Measurements from ENCODE around the gene AKAP8. TPM values are rescaled to one million over a fixed set of nuclear protein-coding genes. Genes with fewer than 3 reads are reported as not detected.
"Not testable (repeated sequence)": the region's sequence is repeated elsewhere in the genome, so short reads cannot be mapped to it uniquely, and the experiment has no call there.

AKAP8 gene
- total and polyA plus RNA-seq, 2 experiments from 2014 or later: 18.6 to 22.9 TPM

DNA sequence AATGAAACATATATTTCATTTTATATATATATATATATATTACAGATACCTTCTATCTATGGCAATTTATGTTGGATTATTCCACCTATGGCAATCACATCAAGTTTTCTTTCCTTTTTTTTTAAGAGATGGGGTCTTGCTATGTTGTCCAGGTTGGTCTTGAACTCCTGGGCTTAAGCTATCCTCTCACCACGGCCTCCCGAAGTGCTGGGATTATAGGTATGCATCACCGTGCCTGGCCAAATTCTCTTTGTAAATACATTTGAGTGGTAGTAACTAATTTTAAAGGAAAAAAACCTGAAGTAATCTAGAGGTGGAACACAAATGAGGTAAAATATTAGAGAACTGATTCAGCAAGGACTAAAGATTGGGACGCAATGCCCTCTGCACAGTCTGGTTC, 25.7 kb downstream of the AKAP8 start:
- Histone ChIP-seq H3K4me1 (ENCODE audit: insufficient read depth) (no peaks in the 10 kb centered on the region), H3K9me3 (ENCODE audit: low read depth) (no peaks in the 10 kb centered on the region)
- no peak for DNase-seq (ENCODE audit: low spot score)

GRCh38 chr19:15352535-15352934, 27.1 kb downstream of the AKAP8 start:
- not testable (repeated sequence) for H3K27ac ChIP-seq; H3K9me2 ChIP-seq (replicated peaks; ENCODE audit: insufficient read depth); H3K4me2 ChIP-seq; H3K9me3 ChIP-seq (ENCODE audit: low read depth); H3K79me2 ChIP-seq; H2AFZ ChIP-seq; H3K36me3 ChIP-seq (replicated peaks; ENCODE audit: insufficient read depth, low read depth); H3K4me1 ChIP-seq (ENCODE audit: insufficient read depth); H3K4me3 ChIP-seq; H3K27me3 ChIP-seq; DNase-seq (ENCODE audit: low spot score); H4K20me1 ChIP-seq (ENCODE audit: insufficient read depth, poor library complexity, severe bottlenecking)
- 94% methylated on average over 8 of the region's 8 CpGs for WGBS (ENCODE audit: low lambda C conversion rate, missing lambda C conversion rate)

More for the DNA sequence above, 25.7 kb downstream of the AKAP8 start:
- no peak overlapping the region for H2AFZ ChIP-seq
- no peak overlapping the region for H3K4me2 ChIP-seq
- H3K36me3 ChIP-seq (replicated peaks; ENCODE audit: insufficient read depth, low read depth): no peaks in the 10 kb centered on the region
- H3K9me2 ChIP-seq (replicated peaks; ENCODE audit: insufficient read depth): no peaks in the 10 kb centered on the region
- TF ChIP-seq EZH2 (IDR thresholded peaks at IDR 0.05; ENCODE audit: borderline replicate concordance) (no peak), CTCF (IDR thresholded peaks at IDR 0.05; ENCODE audit: poor library complexity) (no peak), EZH2phosphoT487 (IDR thresholded peaks at IDR 0.05; ENCODE audit: low read depth, severe bottlenecking, unreplicated experiment) (no peak)
- no peaks in the 10 kb centered on the region for H3K79me2 ChIP-seq
- no peaks in the 10 kb centered on the region for H3K27me3 ChIP-seq
- H3K27ac ChIP-seq: no peak overlapping the region
- no peaks in the 10 kb centered on the region for H4K20me1 ChIP-seq (ENCODE audit: insufficient read depth, poor library complexity, severe bottlenecking)
- no peak overlapping the region for H3K4me3 ChIP-seq
- 97% methylated on average over 4 of the region's 4 CpGs for WGBS (ENCODE audit: low lambda C conversion rate, missing lambda C conversion rate)

DNA sequence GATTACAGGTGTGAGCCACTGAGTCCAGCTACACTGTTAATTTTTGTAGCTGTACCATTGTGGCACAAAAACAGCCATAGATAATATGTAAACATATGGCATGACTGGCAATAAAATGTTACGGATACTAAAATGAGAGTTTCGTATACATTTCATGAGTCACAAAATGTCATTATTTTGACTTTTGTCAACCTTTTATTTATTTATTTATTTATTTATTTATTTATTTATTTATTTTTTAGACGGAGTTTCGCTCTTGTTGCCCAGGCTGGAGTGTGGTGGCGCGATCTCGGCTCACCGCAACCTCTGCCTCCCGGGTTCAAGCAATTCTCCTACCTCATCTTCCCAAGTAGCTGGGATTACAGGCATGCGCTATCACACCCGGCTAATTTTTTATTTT, 38.3 kb downstream of the AKAP8 start:
- not testable (repeated sequence) for H3K4me1 ChIP-seq (ENCODE audit: insufficient read depth); H3K27ac ChIP-seq; H2AFZ ChIP-seq; H3K36me3 ChIP-seq (replicated peaks; ENCODE audit: insufficient read depth, low read depth); DNase-seq (ENCODE audit: low spot score); H3K9me3 ChIP-seq (ENCODE audit: low read depth); H3K4me3 ChIP-seq; H3K79me2 ChIP-seq; H3K27me3 ChIP-seq; H3K9me2 ChIP-seq (replicated peaks; ENCODE audit: insufficient read depth); H4K20me1 ChIP-seq (ENCODE audit: insufficient read depth, poor library complexity, severe bottlenecking); H3K4me2 ChIP-seq
- 98% methylated on average over 11 of the region's 11 CpGs for WGBS (ENCODE audit: low lambda C conversion rate, missing lambda C conversion rate)

- Histone ChIP-seq H3K9me3 (ENCODE audit: low read depth) (no peaks in the 10 kb centered on the region), H3K27me3 (no peaks in the 10 kb centered on the region), H3K79me2 (peaks cover 9% of the 10 kb centered on the region), H3K9me2 (replicated peaks; ENCODE audit: insufficient read depth) (no peaks in the 10 kb centered on the region), H3K4me2 (no peak overlapping the region), H3K4me3 (no peak overlapping the region), H4K20me1 (ENCODE audit: insufficient read depth, poor library complexity, severe bottlenecking) (no peaks in the 10 kb centered on the region), H3K27ac (no peak overlapping the region), H2AFZ (no peak overlapping the region), H3K36me3 (replicated peaks; ENCODE audit: insufficient read depth, low read depth) (no peaks in the 10 kb centered on the region), H3K4me1 (ENCODE audit: insufficient read depth) (no peaks in the 10 kb centered on the region)
- TF ChIP-seq EZH2phosphoT487 (IDR thresholded peaks at IDR 0.05; ENCODE audit: low read depth, severe bottlenecking, unreplicated experiment): no peak
- TF ChIP-seq CTCF (IDR thresholded peaks at IDR 0.05; ENCODE audit: poor library complexity): no peak
- TF ChIP-seq EZH2 (IDR thresholded peaks at IDR 0.05; ENCODE audit: borderline replicate concordance): no peak
- 96% methylated on average over 4 of the region's 4 CpGs for WGBS (ENCODE audit: low lambda C conversion rate, missing lambda C conversion rate)
- no peak for DNase-seq (ENCODE audit: low spot score)
These were observed 39.5 kb downstream of the AKAP8 start for GRCh38 chr19:15340086-15340485.

- H3K27ac ChIP-seq: no peak overlapping the region
These were observed 42.4 kb downstream of the AKAP8 start for GRCh38 chr19:15337202-15337601.

More at GRCh38 chr19:15337202-15337601, 42.4 kb downstream of the AKAP8 start:
- Histone ChIP-seq H3K9me3 (ENCODE audit: low read depth) (no peaks in the 10 kb centered on the region), H4K20me1 (ENCODE audit: insufficient read depth, poor library complexity, severe bottlenecking) (no peaks in the 10 kb centered on the region), H3K79me2 (peaks cover 30% of the 10 kb centered on the region), H3K36me3 (replicated peaks; ENCODE audit: insufficient read depth, low read depth) (no peaks in the 10 kb centered on the region), H3K4me3 (no peak overlapping the region), H2AFZ (no peak overlapping the region), H3K4me2 (no peak overlapping the region), H3K27me3 (no peaks in the 10 kb centered on the region), H3K9me2 (replicated peaks; ENCODE audit: insufficient read depth) (no peaks in the 10 kb centered on the region), H3K4me1 (ENCODE audit: insufficient read depth) (no peaks in the 10 kb centered on the region)
- TF ChIP-seq EZH2phosphoT487 (IDR thresholded peaks at IDR 0.05; ENCODE audit: low read depth, severe bottlenecking, unreplicated experiment): no peak
- TF ChIP-seq EZH2 (IDR thresholded peaks at IDR 0.05; ENCODE audit: borderline replicate concordance): no peak
- no peak for TF ChIP-seq CTCF (IDR thresholded peaks at IDR 0.05; ENCODE audit: poor library complexity)
- WGBS (ENCODE audit: low lambda C conversion rate, missing lambda C conversion rate): 87% methylated on average over 8 of the region's 8 CpGs
- no peak for DNase-seq (ENCODE audit: low spot score)
